ENCODE measurements around the gene ZG16. TPM values are rescaled to one million over a fixed set of nuclear protein-coding genes. Genes with fewer than 3 reads are reported as not detected.
A peak's percentile ranks its signal among the peaks of the same experiment; 100 is the strongest.
"Not testable (repeated sequence)": the region's sequence is repeated elsewhere in the genome, so short reads cannot be mapped to it uniquely, and the experiment has no call there.

Gene ZG16
- polyA plus RNA-seq, 1 donor from 2014 or later, result not detected

- Histone ChIP-seq H3F3A (ENCODE audit: insufficient read depth, low read length, poor library complexity, severe bottlenecking) (no peaks in the 10 kb centered on the region), H3K9me2 (ENCODE audit: insufficient read depth, low read length) (no peaks in the 10 kb centered on the region), H3K79me2 (replicated peaks; ENCODE audit: insufficient read depth, low read length) (peaks cover 46% of the 10 kb centered on the region), H3K9me3 (ENCODE audit: low read length) (no peaks in the 10 kb centered on the region), H3K4me3 (ENCODE audit: low read length) (peak overlapping the region; percentile 84), H3K4me2 (ENCODE audit: low read length) (peak overlapping the region; percentile 38), H3K36me3 (ENCODE audit: insufficient read depth, low read length) (no peaks in the 10 kb centered on the region), H4K20me1 (ENCODE audit: insufficient read depth) (no peaks in the 10 kb centered on the region), H3K9ac (ENCODE audit: low read length) (peak overlapping the region; percentile 57), H2AFZ (ENCODE audit: low read depth, low read length) (peak overlapping the region; percentile 15), H3K27me3 (ENCODE audit: insufficient read depth, low read depth, low read length) (no peaks in the 10 kb centered on the region), H3K27ac (ENCODE audit: low read length) (peak overlapping the region; percentile 47)
- TF ChIP-seq POLR2AphosphoS5 (IDR thresholded peaks at IDR 0.05), result no peak
- peak; percentile 58 for TF ChIP-seq MXI1 (conservative IDR thresholded peaks at IDR 0.05; ENCODE audit: poor library complexity, severe bottlenecking)
- no peak for TF ChIP-seq TAF1 (IDR thresholded peaks at IDR 0.05; ENCODE audit: low read depth)
- TF ChIP-seq EZH2 (IDR thresholded peaks at IDR 0.05; ENCODE audit: borderline replicate concordance, insufficient read depth, low read length, poor library complexity, severe bottlenecking), result no peak
These were observed 13.1 kb downstream of the ZG16 start for GRCh38 chr16:29790949-29791844.

GRCh38 chr16:29791845-29792807 lies 14.1 kb downstream of the ZG16 start:
- Histone ChIP-seq H3K36me3 (ENCODE audit: insufficient read depth, low read length) (peaks cover 3% of the 10 kb centered on the region), H3K4me3 (ENCODE audit: low read length) (peak overlapping the region; percentile 84), H3K9me2 (ENCODE audit: insufficient read depth, low read length) (no peaks in the 10 kb centered on the region), H3F3A (ENCODE audit: insufficient read depth, low read length, poor library complexity, severe bottlenecking) (no peaks in the 10 kb centered on the region), H4K20me1 (ENCODE audit: insufficient read depth) (no peaks in the 10 kb centered on the region), H3K27ac (ENCODE audit: low read length) (no peak overlapping the region), H2AFZ (ENCODE audit: low read depth, low read length) (no peak overlapping the region), H3K27me3 (ENCODE audit: insufficient read depth, low read depth, low read length) (no peaks in the 10 kb centered on the region), H3K4me2 (ENCODE audit: low read length) (peak overlapping the region; percentile 38), H3K79me2 (replicated peaks; ENCODE audit: insufficient read depth, low read length) (peaks cover 46% of the 10 kb centered on the region), H3K9ac (ENCODE audit: low read length) (peak overlapping the region; percentile 57), H3K9me3 (ENCODE audit: low read length) (no peaks in the 10 kb centered on the region)
- TF ChIP-seq REST (IDR thresholded peaks at IDR 0.05; ENCODE audit: borderline replicate concordance) (no peak), EZH2 (IDR thresholded peaks at IDR 0.05; ENCODE audit: borderline replicate concordance, insufficient read depth, low read length, poor library complexity, severe bottlenecking) (no peak), TAF1 (IDR thresholded peaks at IDR 0.05; ENCODE audit: low read depth) (no peak), MXI1 (conservative IDR thresholded peaks at IDR 0.05; ENCODE audit: poor library complexity, severe bottlenecking) (no peak), POLR2AphosphoS5 (IDR thresholded peaks at IDR 0.05) (no peak), CTCF (IDR thresholded peaks at IDR 0.05; ENCODE audit: poor library complexity, severe bottlenecking) (no peak), SMC3 (conservative IDR thresholded peaks at IDR 0.05; ENCODE audit: poor library complexity) (no peak), RAD21 (conservative IDR thresholded peaks at IDR 0.05) (no peak), EP300 (conservative IDR thresholded peaks at IDR 0.05; ENCODE audit: poor library complexity, severe bottlenecking) (no peak)

GRCh38 chr16:29793153-29793552 lies 15.1 kb downstream of the ZG16 start:
- H3K4me2 ChIP-seq (ENCODE audit: low read length); H3K9me2 ChIP-seq (ENCODE audit: insufficient read depth, low read length); H3K9ac ChIP-seq (ENCODE audit: low read length); H3K36me3 ChIP-seq (ENCODE audit: insufficient read depth, low read length); H3K9me3 ChIP-seq (ENCODE audit: low read length); H3K4me3 ChIP-seq (ENCODE audit: low read length); H2AFZ ChIP-seq (ENCODE audit: low read depth, low read length); H4K20me1 ChIP-seq (ENCODE audit: insufficient read depth); H3K27ac ChIP-seq (ENCODE audit: low read length); H3K27me3 ChIP-seq (ENCODE audit: insufficient read depth, low read depth, low read length); H3F3A ChIP-seq (ENCODE audit: insufficient read depth, low read length, poor library complexity, severe bottlenecking): not testable (repeated sequence)
- peaks cover 46% of the 10 kb centered on the region for H3K79me2 ChIP-seq (replicated peaks; ENCODE audit: insufficient read depth, low read length)
